BE2C (cell line): ENCODE measurements around the gene CTXN3.

Experiments used
- DNase-seq: peaks from one replicate; pipeline ENCODE4 v3.0.0-alpha.2; 2020
- H3K27me3 ChIP-seq: fragments of 250-450 bp; sonication (Bioruptor Pico); 2 replicates; pipeline ENCODE4 v1.5.1; 2020; ENCODE audit warnings: mild to moderate bottlenecking
- H3K36me3 ChIP-seq: fragments of 250-450 bp; sonication (Bioruptor Pico); 2 replicates; pipeline ENCODE4 v1.5.1; 2020; ENCODE audit warnings: mild to moderate bottlenecking
- H3K4me1 ChIP-seq: fragments of 250-450 bp; sonication (Bioruptor Pico); 2 replicates; pipeline ENCODE4 v1.5.1; 2020
- H3K4me3 ChIP-seq: 2 replicates; pipeline ENCODE4 v1.5.1; 2011; ENCODE audit warnings: low read depth, low read length
- H3K9me3 ChIP-seq: fragments of 250-450 bp; sonication (Bioruptor Pico); 2 replicates; pipeline ENCODE4 v1.5.1; 2020
- CTCF ChIP-seq: IDR thresholded peaks from 2 replicates; pipeline ENCODE4 v1.5.1; 2012; ENCODE audit warnings: mild to moderate bottlenecking, low read depth, low read length

Gene CTXN3

DNA sequence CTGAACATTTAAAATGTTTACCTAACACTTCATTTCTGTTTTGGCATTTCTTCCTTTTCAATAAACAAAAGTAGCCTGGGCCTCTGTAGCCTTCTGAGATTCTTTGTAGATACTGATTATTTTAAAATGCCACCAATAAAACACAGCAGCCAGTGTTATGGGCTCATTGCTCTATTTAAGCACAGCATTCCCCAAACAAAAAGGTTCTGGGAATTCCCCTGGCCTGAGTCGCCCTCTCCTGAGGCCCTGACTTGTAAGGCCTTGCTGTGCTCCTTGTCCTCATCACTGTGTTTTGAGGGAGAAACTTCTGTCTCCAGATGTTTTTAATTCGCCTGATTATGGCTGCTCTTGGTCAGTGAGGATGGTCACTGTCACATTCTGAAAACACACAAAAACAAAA lies 33.0 kb upstream of the CTXN3 start:
- no peak for TF ChIP-seq CTCF
- Histone ChIP-seq H3K36me3 (no peaks in the 10 kb centered on the region), H3K4me3 (no peak overlapping the region), H3K9me3 (no peaks in the 10 kb centered on the region), H3K27me3 (peaks cover 3% of the 10 kb centered on the region; the same call in 1 of the 2 replicates), H3K4me1 (no peaks in the 10 kb centered on the region)
- no peak for DNase-seq

DNA sequence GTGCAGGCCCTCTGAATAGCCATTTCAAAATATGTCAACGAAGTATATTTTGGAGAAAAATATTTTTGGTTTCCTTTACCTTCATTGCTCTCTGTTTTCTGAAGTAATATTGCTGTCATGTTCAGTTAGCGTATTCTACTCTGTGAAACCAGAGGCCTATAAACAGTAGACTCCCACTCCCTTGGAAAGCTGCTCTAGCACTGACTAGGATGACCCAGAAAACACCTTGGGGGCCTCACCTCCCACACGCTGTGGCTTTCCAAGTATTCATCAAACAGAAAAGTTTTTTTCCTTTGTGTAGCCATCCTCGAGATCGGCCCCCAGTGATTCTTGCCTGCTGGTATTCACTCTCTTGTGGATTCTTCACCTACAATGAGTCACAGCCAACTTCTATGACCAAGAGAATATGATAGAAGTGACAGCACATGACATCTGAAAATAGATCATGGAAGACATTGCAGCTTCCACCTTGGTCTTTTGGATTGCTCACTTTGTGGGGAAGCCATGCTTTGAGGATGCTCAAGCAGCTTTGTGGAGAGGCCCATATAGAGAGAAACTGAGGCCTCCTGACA lies 28.9 kb upstream of the CTXN3 start:
- H3K4me3 ChIP-seq, result no peak overlapping the region
- no peak for TF ChIP-seq CTCF
- no peaks in the 10 kb centered on the region for H3K36me3 ChIP-seq
- no peak for DNase-seq
- no peaks in the 10 kb centered on the region for H3K4me1 ChIP-seq
- no peaks in the 10 kb centered on the region; the same call in none of the 2 replicates for H3K27me3 ChIP-seq
- H3K9me3 ChIP-seq, result no peaks in the 10 kb centered on the region

DNA sequence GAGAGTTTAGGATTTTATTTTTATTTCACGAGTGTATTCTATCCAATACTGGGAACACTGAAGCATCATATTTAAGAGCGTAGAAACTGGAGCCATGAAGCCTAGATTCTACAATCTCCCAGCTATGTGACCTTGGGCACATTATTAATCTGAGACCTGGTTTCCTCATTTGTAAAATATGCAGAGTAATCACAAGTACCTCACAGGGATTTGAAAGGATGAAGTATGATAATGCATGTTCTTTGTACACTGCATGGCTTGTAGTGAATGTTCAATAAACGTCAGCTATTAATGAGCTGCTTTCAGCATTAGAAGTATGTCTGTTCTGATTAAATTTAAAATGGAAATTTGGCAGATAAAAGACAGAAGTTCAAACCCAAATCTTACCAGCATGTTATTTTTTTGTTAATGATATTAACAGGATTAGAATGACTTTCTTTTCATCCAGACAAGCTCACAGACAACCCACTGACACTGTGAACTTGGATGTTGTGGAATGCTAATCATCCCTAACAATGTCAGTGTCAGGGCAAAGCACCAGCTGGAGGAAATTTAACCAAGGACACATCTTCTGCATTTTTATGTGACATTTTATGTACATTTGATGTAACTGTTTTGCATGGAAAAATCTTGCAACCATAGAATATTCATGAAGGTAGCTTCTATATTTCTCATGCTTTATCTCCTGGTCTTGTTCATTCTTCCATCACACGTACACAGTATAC lies 27.1 kb upstream of the CTXN3 start:
- no peaks in the 10 kb centered on the region; the same call in none of the 2 replicates for H3K27me3 ChIP-seq
- no peaks in the 10 kb centered on the region for H3K36me3 ChIP-seq
- no peak overlapping the region for H3K4me3 ChIP-seq
- H3K9me3 ChIP-seq, result no peaks in the 10 kb centered on the region
- no peak for TF ChIP-seq CTCF
- H3K4me1 ChIP-seq, result no peaks in the 10 kb centered on the region
- DNase-seq, result no peak

GRCh38 chr5:127634007-127634406 lies 14.9 kb upstream of the CTXN3 start:
- no peaks in the 10 kb centered on the region for H3K9me3 ChIP-seq
- H3K4me3 ChIP-seq, result no peak overlapping the region
- no peak for DNase-seq
- no peaks in the 10 kb centered on the region for H3K36me3 ChIP-seq
- H3K27me3 ChIP-seq, result no peaks in the 10 kb centered on the region
- H3K4me1 ChIP-seq, result no peaks in the 10 kb centered on the region
- no peak for TF ChIP-seq CTCF

GRCh38 chr5:127639828-127640227 lies 9.1 kb upstream of the CTXN3 start:
- H3K36me3 ChIP-seq, result no peaks in the 10 kb centered on the region
- no peak for TF ChIP-seq CTCF
- H3K4me3 ChIP-seq, result no peak overlapping the region
- no peak for DNase-seq
- peaks cover 3% of the 10 kb centered on the region; the same call in 1 of the 2 replicates for H3K27me3 ChIP-seq
- no peaks in the 10 kb centered on the region for H3K9me3 ChIP-seq
- H3K4me1 ChIP-seq, result no peaks in the 10 kb centered on the region

GRCh38 chr5:127642949-127643348 lies 5.9 kb upstream of the CTXN3 start:
- DNase-seq, result no peak
- no peaks in the 10 kb centered on the region for H3K9me3 ChIP-seq
- H3K27me3 ChIP-seq, result peaks cover 14% of the 10 kb centered on the region
- no peak overlapping the region for H3K4me3 ChIP-seq
- H3K36me3 ChIP-seq, result no peaks in the 10 kb centered on the region
- no peaks in the 10 kb centered on the region for H3K4me1 ChIP-seq
- TF ChIP-seq CTCF, result no peak
